ENCODE measurements around the gene MSRB1. TPM values are rescaled to one million over a fixed set of nuclear protein-coding genes. Genes with fewer than 3 reads are reported as not detected.

The MSRB1 gene
- polyA plus RNA-seq, 2 of the 4 experiments (the other 2 are of a cell fraction): 27.7 to 37.5 TPM

DNA sequence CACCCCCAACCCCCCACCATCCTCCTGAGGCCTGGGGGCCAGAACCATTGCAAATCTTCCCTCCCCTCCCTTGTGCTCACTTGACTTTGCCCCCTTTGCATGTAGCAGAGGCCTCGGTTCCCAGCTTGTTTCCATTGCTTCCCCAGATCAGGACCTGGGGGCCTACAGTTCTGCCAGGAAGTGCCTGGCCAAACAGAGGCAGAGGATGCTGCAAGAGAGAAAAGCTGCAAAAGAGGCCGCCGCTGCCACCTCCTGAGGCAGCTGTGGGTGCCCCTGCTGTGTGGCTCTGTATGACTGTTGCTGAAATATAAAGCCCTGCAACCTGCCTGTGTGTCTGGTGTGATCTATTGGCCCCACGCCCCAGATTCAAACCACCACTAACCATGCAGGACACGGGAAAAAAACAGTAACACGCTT is 18.7 kb upstream of the MSRB1 start:
- 35% methylated on average over 6 of the region's 6 CpGs for WGBS (ENCODE audit: missing lambda C conversion rate)
- ChIA-PET CTCF (no interaction called here), POLR2A (interaction anchor here (1.8 to 2.2 kb wide), 2 partner anchors 18 to 193 kb away, joined by 9 read pairs; partner anchors contain the start of genes MSRB1 and TRAF7)
- ATAC-seq: 0 out of 6 replicates have a peak, but pooled peaks of 1 of the 2 experiments have one; percentile 1
- no peaks in the 10 kb centered on the region for H3K9me3 ChIP-seq
- DNase-seq (ENCODE audit: low read depth in 1 of 2, low spot score in 1 of 2): peak in 1 of 2 experiments; percentile 51
- peak overlapping the region; percentile 92 to 97; a peak in 4 of 6 replicates for H3K27ac ChIP-seq
- peak in 1 of 2 experiments; percentile 76; a peak in 4 of 5 replicates for TF ChIP-seq JUN (IDR thresholded peaks at IDR 0.05)
- TF ChIP-seq CHD2 (IDR thresholded peaks at IDR 0.05; ENCODE audit: low read length, partially characterized antibody): no peak
- TF ChIP-seq, protein P1, sequence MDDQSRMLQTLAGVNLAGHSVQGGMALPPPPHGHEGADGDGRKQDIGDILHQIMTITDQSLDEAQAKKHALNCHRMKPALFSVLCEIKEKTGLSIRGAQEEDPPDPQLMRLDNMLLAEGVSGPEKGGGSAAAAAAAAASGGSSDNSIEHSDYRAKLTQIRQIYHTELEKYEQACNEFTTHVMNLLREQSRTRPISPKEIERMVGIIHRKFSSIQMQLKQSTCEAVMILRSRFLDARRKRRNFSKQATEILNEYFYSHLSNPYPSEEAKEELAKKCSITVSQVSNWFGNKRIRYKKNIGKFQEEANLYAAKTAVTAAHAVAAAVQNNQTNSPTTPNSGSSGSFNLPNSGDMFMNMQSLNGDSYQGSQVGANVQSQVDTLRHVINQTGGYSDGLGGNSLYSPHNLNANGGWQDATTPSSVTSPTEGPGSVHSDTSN (IDR thresholded peaks at IDR 0.05): peak; percentile 10; the same call in 1 of the 2 replicates
- TF ChIP-seq BCL3 (IDR thresholded peaks at IDR 0.05): peak; percentile 65; the same call in 1 of the 3 replicates
- H3K4me3 ChIP-seq: peak overlapping the region; percentile 88; the same call in 1 of the 3 replicates
- H3K4me2 ChIP-seq: peak overlapping the region; percentile 94
- FAIRE-seq: no peak
- H3K4me1 ChIP-seq: peaks cover 37% of the 10 kb centered on the region

- peak overlapping the region; percentile 94 for H3K4me2 ChIP-seq
- 28% methylated on average over 20 of the region's 20 CpGs for WGBS (ENCODE audit: missing lambda C conversion rate)
- H3K27ac ChIP-seq: peak overlapping the region; percentile 92 to 97
- ATAC-seq (peak; percentile 30 to 42), FAIRE-seq (no peak), DNase-seq (ENCODE audit: low read depth in 1 of 2, low spot score in 1 of 2) (peak in 1 of 2 experiments; percentile 72)
- ChIA-PET POLR2A (interaction anchor here (0.8 to 2.2 kb wide), 6 partner anchors 9 to 194 kb away, joined by 3 to 9 read pairs (median 6); partner anchors contain the start of genes MSRB1, NUBP2, SPSB3 and TBL3), CTCF (interaction anchor here (0.7 to 1.7 kb wide), 5 partner anchors 9 to 180 kb away, joined by 3 to 9 read pairs (median 3); no protein-coding TSS in a partner anchor)
- H3K4me3 ChIP-seq: peak overlapping the region; percentile 88
- peaks cover 33% of the 10 kb centered on the region for H3K4me1 ChIP-seq
- no peaks in the 10 kb centered on the region for H3K9me3 ChIP-seq
- TF ChIP-seq CBX8 (IDR thresholded peaks at IDR 0.05): no peak
- peak; percentile 94 for TF ChIP-seq HOXA7 (CRISPR knock-in tag; IDR thresholded peaks at IDR 0.05)
- no peak for TF ChIP-seq NPAS2 (CRISPR knock-in tag; IDR thresholded peaks at IDR 0.05; ENCODE audit: borderline replicate concordance)
- 0 out of 2 replicates have a peak, but pooled peaks have one; percentile 39 for TF ChIP-seq HOXB5 (CRISPR knock-in tag; IDR thresholded peaks at IDR 0.05)
- TF ChIP-seq, protein P2, sequence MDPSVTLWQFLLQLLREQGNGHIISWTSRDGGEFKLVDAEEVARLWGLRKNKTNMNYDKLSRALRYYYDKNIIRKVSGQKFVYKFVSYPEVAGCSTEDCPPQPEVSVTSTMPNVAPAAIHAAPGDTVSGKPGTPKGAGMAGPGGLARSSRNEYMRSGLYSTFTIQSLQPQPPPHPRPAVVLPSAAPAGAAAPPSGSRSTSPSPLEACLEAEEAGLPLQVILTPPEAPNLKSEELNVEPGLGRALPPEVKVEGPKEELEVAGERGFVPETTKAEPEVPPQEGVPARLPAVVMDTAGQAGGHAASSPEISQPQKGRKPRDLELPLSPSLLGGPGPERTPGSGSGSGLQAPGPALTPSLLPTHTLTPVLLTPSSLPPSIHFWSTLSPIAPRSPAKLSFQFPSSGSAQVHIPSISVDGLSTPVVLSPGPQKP (IDR thresholded peaks at IDR 0.05; ENCODE audit: low read depth, low read length): no peak
- peak; percentile 91; the same call in 1 of the 2 replicates for TF ChIP-seq TP53 (CRISPR knock-in tag; IDR thresholded peaks at IDR 0.05)
- no peak for TF ChIP-seq FOSL2 (IDR thresholded peaks at IDR 0.05)
- no peak for TF ChIP-seq FOSL2 (CRISPR knock-in tag; IDR thresholded peaks at IDR 0.05)
- no peak for TF ChIP-seq MAFK (IDR thresholded peaks at IDR 0.05; ENCODE audit: partially characterized antibody)
- no peak for TF ChIP-seq FOXS1 (CRISPR knock-in tag; IDR thresholded peaks at IDR 0.05)
- peak; percentile 95 for TF ChIP-seq BCL3 (IDR thresholded peaks at IDR 0.05)
- TF ChIP-seq CEBPB (IDR thresholded peaks at IDR 0.05): no peak; a peak in 1 of 4 replicates
- TF ChIP-seq, protein P1 (IDR thresholded peaks at IDR 0.05): peak; percentile 88
- no peak for TF ChIP-seq CHD4 (IDR thresholded peaks at IDR 0.05; ENCODE audit: borderline replicate concordance)
- TF ChIP-seq EHF (CRISPR knock-in tag; IDR thresholded peaks at IDR 0.05): peak; percentile 36; the same call in 1 of the 2 replicates
- no peak for TF ChIP-seq ZSCAN20 (CRISPR knock-in tag; IDR thresholded peaks at IDR 0.05)
- peak; percentile 90 for TF ChIP-seq RARB (CRISPR knock-in tag; IDR thresholded peaks at IDR 0.05)
- TF ChIP-seq POLR2AphosphoS2 (conservative IDR thresholded peaks at IDR 0.05; ENCODE audit: low read length): peak; percentile 94
- TF ChIP-seq PHF8 (IDR thresholded peaks at IDR 0.05; ENCODE audit: borderline replicate concordance, low read depth): no peak
- TF ChIP-seq KDM1A (IDR thresholded peaks at IDR 0.05; ENCODE audit: low read depth): no peak
- no peak for TF ChIP-seq JUNB (IDR thresholded peaks at IDR 0.05)
- TF ChIP-seq HES2 (IDR thresholded peaks at IDR 0.05): no peak
- no peak for TF ChIP-seq SMC3 (IDR thresholded peaks at IDR 0.05)
- no peak for TF ChIP-seq NR3C1 (IDR thresholded peaks at IDR 0.05)
- TF ChIP-seq FOSB (CRISPR knock-in tag; IDR thresholded peaks at IDR 0.05): peak; percentile 92
- no peak for TF ChIP-seq BHLHE40 (IDR thresholded peaks at IDR 0.05; ENCODE audit: low read depth, low read length)
- no peak for TF ChIP-seq NFE2L2 (conservative IDR thresholded peaks at IDR 0.05; ENCODE audit: low read length)
- no peak for TF ChIP-seq RAD21 (conservative IDR thresholded peaks at IDR 0.05 in 1 of 2, IDR thresholded peaks at IDR 0.05 in 1 of 2)
Observed at GRCh38 chr16:1960665-1961630, 17.9 kb upstream of the MSRB1 start.

Data from A549 (cell line).